SK-N-SH (cell line): ENCODE data around the gene DNAH11. TPM values are rescaled to one million over a fixed set of nuclear protein-coding genes. Genes with fewer than 3 reads are reported as not detected.

Experiments
- CTCF ChIA-PET: fragments of 300-600, 350-600 bp; formaldehyde crosslinking; extraction: SDS; loops from one replicate; lab custom pipeline; 2021; lab: Yijun Ruan, JAX
- POLR2A ChIA-PET: fragments of 350-600 bp; sonication (Branson Sonifier 250); formaldehyde crosslinking; extraction: SDS; loops from one replicate; lab custom pipeline; 2020; ENCODE audit warnings: antibody characterized with exemption, inconsistent platforms; lab: Yijun Ruan, JAX
- DNase-seq: peaks from one replicate; pipeline ENCODE4 v3.0.0; 2012
- H2AFZ ChIP-seq: fragments of 200-600 bp; sonication (generic); 2 replicates; pipeline ENCODE4 v1.8.1; 2016; ENCODE audit warnings: antibody characterized with exemption, mild to moderate bottlenecking, low read depth
- H3F3A ChIP-seq: fragments of 200-600 bp; sonication (generic); replicated peaks from 2 replicates; pipeline ENCODE3; 2016; ENCODE audit warnings: antibody characterized with exemption, mild to moderate bottlenecking; ENCODE audit not compliant: insufficient read depth
- H3K27ac ChIP-seq, 2 experiments: fragments of 200-500 bp in 1 of 2; fragments of 200-600 bp in 1 of 2; sonication (Bioruptor generic) in 1 of 2; sonication (generic), shearing (Covaris generic) in 1 of 2; 2 replicates each; pipeline versions ENCODE4 v1.5.1 to v1.6.1; 2014 to 2016; ENCODE audit warnings: low read depth in 2 of 2, inconsistent platforms in 1 of 2, low read length in 1 of 2, mild to moderate bottlenecking in 1 of 2, mixed read lengths in 1 of 2
- H3K27me3 ChIP-seq: fragments of 200-600 bp; sonication (generic), shearing (Covaris generic); 2 replicates; pipeline ENCODE4 v1.6.1; 2016; ENCODE audit warnings: mixed run types; ENCODE audit not compliant: insufficient read depth
- H3K36me3 ChIP-seq, 2 experiments: fragments of 200-500 bp in 1 of 2; fragments of 200-600 bp in 1 of 2; sonication (Bioruptor generic) in 1 of 2; sonication (generic) in 1 of 2; replicated peaks in 1 of 2; 2 replicates each; pipeline versions ENCODE3 to v1.5.1; 2014 to 2016; ENCODE audit warnings: low read length in 1 of 2, mild to moderate bottlenecking in 1 of 2; ENCODE audit not compliant: insufficient read depth in 2 of 2, control insufficient read depth in 1 of 2
- H3K4me1 ChIP-seq, 2 experiments: fragments of 200-500 bp in 1 of 2; fragments of 200-600 bp in 1 of 2; sonication (Bioruptor generic) in 1 of 2; sonication (generic), shearing (Covaris generic) in 1 of 2; 2 replicates each; pipeline versions ENCODE4 v1.5.1 to v1.6.1; 2014 to 2016; ENCODE audit warnings: low read depth in 1 of 2, low read length in 1 of 2, mixed run types in 1 of 2; ENCODE audit not compliant: insufficient read depth in 2 of 2, control insufficient read depth in 1 of 2
- H3K4me2 ChIP-seq: fragments of 200-600 bp; sonication (generic), shearing (Covaris generic); 2 replicates; pipeline ENCODE4 v1.6.1; 2017; ENCODE audit warnings: mixed run types
- H3K4me3 ChIP-seq, 2 experiments: fragments of 200-500 bp in 1 of 2; fragments of 200-600 bp in 1 of 2; sonication (Bioruptor generic) in 1 of 2; sonication (generic), shearing (Covaris generic) in 1 of 2; 2 replicates each; pipeline versions ENCODE4 v1.5.1 to v1.8.1; 2014 to 2016; ENCODE audit warnings: low read depth in 2 of 2, inconsistent platforms in 1 of 2, low read length in 1 of 2, mild to moderate bottlenecking in 1 of 2, mixed read lengths in 1 of 2, moderate library complexity in 1 of 2
- H3K79me2 ChIP-seq: fragments of 200-600 bp; sonication (generic); 2 replicates; pipeline ENCODE4 v1.8.1; 2017; ENCODE audit warnings: mild to moderate bottlenecking; ENCODE audit not compliant: insufficient read depth
- H3K9ac ChIP-seq: fragments of 200-600 bp; sonication (generic); 2 replicates; pipeline ENCODE4 v1.6.1; 2017; ENCODE audit warnings: mixed run types
- H3K9me2 ChIP-seq: fragments of 200-600 bp; sonication (generic); 2 replicates; pipeline ENCODE4 v1.6.1; 2017; ENCODE audit warnings: mixed run types
- H3K9me3 ChIP-seq: fragments of 200-600 bp; sonication (generic); 2 replicates; pipeline ENCODE4 v1.6.1; 2017; ENCODE audit warnings: mixed run types, mild to moderate bottlenecking, moderate library complexity
- H4K20me1 ChIP-seq: fragments of 200-600 bp; sonication (generic); 2 replicates; pipeline ENCODE4 v1.6.1; 2017; ENCODE audit warnings: mild to moderate bottlenecking, mixed run types; ENCODE audit not compliant: insufficient read depth
- CHD2 ChIP-seq: fragments of 150-350 bp; IDR thresholded peaks from 2 replicates; pipeline ENCODE4 v1.6.1; 2018; ENCODE audit warnings: low read length; ENCODE audit not compliant: partially characterized antibody
- CTCF ChIP-seq: fragments of 200-600 bp; sonication (generic); IDR thresholded peaks from 2 replicates; pipeline ENCODE4 v1.6.1; 2017; ENCODE audit warnings: antibody characterized with exemption, mild to moderate bottlenecking, moderate library complexity
- FOSL2 ChIP-seq: IDR thresholded peaks from 2 replicates; pipeline ENCODE4 v1.4.0; 2012; ENCODE audit warnings: low read depth, mild to moderate bottlenecking, moderate library complexity, borderline replicate concordance
- IRF3 ChIP-seq: fragments of 150-350 bp; IDR thresholded peaks from 2 replicates; pipeline ENCODE4 v1.6.1; 2016; ENCODE audit warnings: mild to moderate bottlenecking, low read depth, low read length
- JUND ChIP-seq: IDR thresholded peaks from 2 replicates; pipeline ENCODE4 v1.4.0; 2012
- MXI1 ChIP-seq: IDR thresholded peaks from 2 replicates; pipeline ENCODE4 v1.6.1; 2012; ENCODE audit warnings: mild to moderate bottlenecking, low read depth, low read length, improper control_type of control experiment
- NRF1 ChIP-seq: IDR thresholded peaks from 2 replicates; pipeline ENCODE4 v1.6.1; 2012; ENCODE audit warnings: low read depth, mild to moderate bottlenecking, low read length
- RAD21 ChIP-seq: IDR thresholded peaks from 2 replicates; pipeline ENCODE4 v1.6.1; 2012; ENCODE audit warnings: mild to moderate bottlenecking, low read length
- REST ChIP-seq: IDR thresholded peaks from 2 replicates; pipeline ENCODE4 v1.6.1; 2012; ENCODE audit warnings: mild to moderate bottlenecking, low read depth, low read length, moderate library complexity
- RXRA ChIP-seq: IDR thresholded peaks from 2 replicates; pipeline ENCODE4 v1.4.0; 2012; ENCODE audit warnings: low read depth, mild to moderate bottlenecking, borderline replicate concordance
- SMC3 ChIP-seq: IDR thresholded peaks from 2 replicates; pipeline ENCODE4 v1.6.1; 2012; ENCODE audit warnings: low read depth, low read length, improper control_type of control experiment
- TAF1 ChIP-seq: IDR thresholded peaks from 2 replicates; pipeline ENCODE4 v1.6.1; 2012; ENCODE audit warnings: low read depth, mild to moderate bottlenecking, low read length, moderate library complexity, borderline replicate concordance
- USF1 ChIP-seq: IDR thresholded peaks from 2 replicates; pipeline ENCODE4 v1.4.0; 2012; ENCODE audit warnings: low read depth, borderline replicate concordance
- WGBS: methylation state at CpG from one replicate; pipeline ENCODE4 v1.1.6; 2017; ENCODE audit warnings: low lambda C conversion rate; 5-methylcytosine and 5-hydroxymethylcytosine counted together
- polyA plus RNA-seq, 3 experiments: library from polyadenylated mRNA; depleted of rRNA; stranded (reverse); fragments of >200 nt; gene quantifications; 2 replicates each; pipeline ENCODE4 v1.2.3, GENCODE V29; 2012

DNAH11 gene
- polyA plus RNA-seq, 1 of the 3 experiments (the other 2 are of a cell fraction) = 0.77 TPM

GRCh38 chr7:21782996-21783395, 240.2 kb downstream of the DNAH11 start:
- Histone ChIP-seq H2AFZ (no peak overlapping the region), H3K36me3 (no peaks in the 10 kb centered on the region), H3K9me3 (no peaks in the 10 kb centered on the region), H3K4me2 (no peak overlapping the region), H3F3A (no peaks in the 10 kb centered on the region), H3K79me2 (no peaks in the 10 kb centered on the region), H4K20me1 (no peaks in the 10 kb centered on the region), H3K4me3 (no peak overlapping the region), H3K9me2 (no peaks in the 10 kb centered on the region), H3K4me1 (no peaks in the 10 kb centered on the region), H3K9ac (no peak overlapping the region), H3K27ac (no peak overlapping the region)
- no peak for DNase-seq
- ChIA-PET CTCF (interaction anchor here (0.8 kb wide), 1 partner anchor 14 kb away, joined by 4 read pairs; no protein-coding TSS in a partner anchor), POLR2A (no interaction called here)
- 4% methylated on average over 2 of the region's 2 CpGs for WGBS
- TF ChIP-seq MXI1 = no peak
- TF ChIP-seq, all 33 proteins: peak for 0
- H3K27me3 ChIP-seq = no peaks in the 10 kb centered on the region; the same call in 1 of the 2 replicates

GRCh38 chr7:21784989-21785388, 242.2 kb downstream of the DNAH11 start:
- H3F3A ChIP-seq = no peaks in the 10 kb centered on the region
- POLR2A ChIA-PET = no interaction called here
- no peaks in the 10 kb centered on the region for H4K20me1 ChIP-seq
- CTCF ChIA-PET = interaction anchor here (1.4 kb wide), 1 partner anchor 18 kb away, joined by 5 read pairs; no protein-coding TSS in a partner anchor
- no peak overlapping the region for H3K4me2 ChIP-seq
- no peak overlapping the region for H2AFZ ChIP-seq
- no peak overlapping the region for H3K9ac ChIP-seq
- no peaks in the 10 kb centered on the region for H3K9me3 ChIP-seq
- no peak for DNase-seq
- under 1% methylated on average over 4 of the region's 4 CpGs for WGBS
- no peaks in the 10 kb centered on the region for H3K9me2 ChIP-seq
- no peak overlapping the region for H3K4me3 ChIP-seq
- no peak overlapping the region for H3K27ac ChIP-seq
- H3K36me3 ChIP-seq = no peaks in the 10 kb centered on the region
- H3K4me1 ChIP-seq = no peaks in the 10 kb centered on the region
- TF ChIP-seq CHD2 (no peak), SMC3 (no peak), MXI1 (no peak), NRF1 (no peak), FOSL2 (no peak), RXRA (no peak), USF1 (no peak), JUND (no peak), RAD21 (no peak), CTCF (no peak), REST (no peak), IRF3 (no peak), TAF1 (no peak)
- TF ChIP-seq, all 33 proteins: peak for 0
- Histone ChIP-seq H3K27me3 (no peaks in the 10 kb centered on the region; the same call in 1 of the 2 replicates), H3K79me2 (no peaks in the 10 kb centered on the region)
